Measurements from ENCODE around the gene TENT4A.

Gene TENT4A

DNA sequence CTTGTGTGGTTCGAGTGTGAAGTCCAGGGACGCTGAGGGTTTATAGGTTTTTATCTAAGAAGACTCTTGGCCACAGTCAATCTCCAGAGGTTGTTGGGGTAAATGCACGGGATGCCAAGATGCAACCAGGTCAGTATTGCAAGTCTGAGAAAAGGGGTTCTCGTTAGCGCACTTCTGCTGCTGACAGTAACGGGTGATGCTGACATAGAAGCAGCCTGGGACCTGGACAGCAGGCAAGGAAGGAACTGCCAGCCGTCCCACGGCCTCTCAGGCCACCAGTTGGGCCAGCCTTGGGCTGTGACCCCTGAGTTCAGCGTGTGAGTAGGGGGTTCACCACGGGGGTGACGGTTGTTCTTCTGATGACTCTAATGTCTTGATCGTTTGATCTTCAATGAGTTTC, 39.0 kb downstream of the TENT4A start:
- no peaks in the 10 kb centered on the region for H3K4me1 ChIP-seq (ENCODE audit: insufficient read depth, low read length)
- H3K36me3 ChIP-seq (ENCODE audit: insufficient read depth, low read length): peaks cover 98% of the 10 kb centered on the region
- no peaks in the 10 kb centered on the region for H3K27me3 ChIP-seq (ENCODE audit: insufficient read depth, low read length, poor library complexity)
- no peak overlapping the region for H2AFZ ChIP-seq (ENCODE audit: low read depth, low read length)
- ATAC-seq (ENCODE audit: insufficient read depth, low read depth): no peak
- TF ChIP-seq CTCF (IDR thresholded peaks at IDR 0.05; ENCODE audit: borderline replicate concordance, extremely low read depth, low read length, poor library complexity, severe bottlenecking) (no peak), EZH2 (IDR thresholded peaks at IDR 0.05; ENCODE audit: borderline replicate concordance, low read depth, low read length, severe bottlenecking) (no peak)
- no peak overlapping the region for H3K27ac ChIP-seq (ENCODE audit: low read length)
- no peaks in the 10 kb centered on the region for H3K9me3 ChIP-seq (ENCODE audit: insufficient read depth, low read length, severe bottlenecking)
- no peak for DNase-seq
- no peak overlapping the region for H3K9ac ChIP-seq (ENCODE audit: low read depth, low read length)
- peaks cover 65% of the 10 kb centered on the region for H4K20me1 ChIP-seq (ENCODE audit: insufficient read depth, low read length)
- H3K79me2 ChIP-seq (ENCODE audit: insufficient read depth, low read length): peaks cover 40% of the 10 kb centered on the region
- H3K4me2 ChIP-seq (ENCODE audit: insufficient read depth, low read length): no peak overlapping the region
- no peak overlapping the region for H3K4me3 ChIP-seq (ENCODE audit: low read depth in 1 of 2, low read length in 2 of 2)

GRCh38 chr5:6752782-6753181, 39.5 kb downstream of the TENT4A start:
- Histone ChIP-seq H3K27me3 (ENCODE audit: insufficient read depth, low read length, poor library complexity) (no peaks in the 10 kb centered on the region), H2AFZ (ENCODE audit: low read depth, low read length) (no peak overlapping the region), H3K79me2 (ENCODE audit: insufficient read depth, low read length) (peaks cover 34% of the 10 kb centered on the region), H3K27ac (ENCODE audit: low read length) (no peak overlapping the region), H3K9me3 (ENCODE audit: insufficient read depth, low read length, severe bottlenecking) (no peaks in the 10 kb centered on the region), H3K9ac (ENCODE audit: low read depth, low read length) (no peak overlapping the region), H3K4me2 (ENCODE audit: insufficient read depth, low read length) (no peak overlapping the region), H4K20me1 (ENCODE audit: insufficient read depth, low read length) (peaks cover 61% of the 10 kb centered on the region), H3K4me1 (ENCODE audit: insufficient read depth, low read length) (no peaks in the 10 kb centered on the region), H3K36me3 (ENCODE audit: insufficient read depth, low read length) (peaks cover 98% of the 10 kb centered on the region), H3K4me3 (ENCODE audit: low read depth in 1 of 2, low read length in 2 of 2) (no peak overlapping the region)
- TF ChIP-seq EZH2 (IDR thresholded peaks at IDR 0.05; ENCODE audit: borderline replicate concordance, low read depth, low read length, severe bottlenecking) (no peak), CTCF (IDR thresholded peaks at IDR 0.05; ENCODE audit: borderline replicate concordance, extremely low read depth, low read length, poor library complexity, severe bottlenecking) (no peak)
- ATAC-seq (ENCODE audit: insufficient read depth, low read depth) (no peak), DNase-seq (no peak)

DNA sequence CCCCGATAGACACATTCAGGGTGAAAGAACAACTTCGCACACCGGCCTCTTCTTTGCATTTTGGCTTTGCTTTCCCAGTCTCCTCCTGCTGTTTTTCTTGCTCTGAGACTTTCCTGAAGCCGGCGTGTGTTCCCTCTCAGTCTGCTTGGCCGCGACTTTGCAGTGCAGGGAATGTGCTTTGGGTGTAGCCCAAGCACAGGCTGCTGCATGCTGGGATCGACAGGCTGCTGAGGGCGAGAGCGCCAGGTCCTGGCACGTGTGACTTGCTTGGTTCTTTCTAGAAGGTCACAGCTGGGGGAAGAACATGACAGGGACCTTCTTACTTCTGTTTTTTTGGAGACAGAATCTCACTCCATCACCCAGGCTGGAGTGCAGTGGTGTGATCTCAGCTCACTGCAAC, 40.6 kb downstream of the TENT4A start:
- TF ChIP-seq CTCF (IDR thresholded peaks at IDR 0.05; ENCODE audit: borderline replicate concordance, extremely low read depth, low read length, poor library complexity, severe bottlenecking) (no peak), EZH2 (IDR thresholded peaks at IDR 0.05; ENCODE audit: borderline replicate concordance, low read depth, low read length, severe bottlenecking) (no peak)

GRCh38 chr5:6754766-6755165, 41.5 kb downstream of the TENT4A start:
- ATAC-seq (ENCODE audit: insufficient read depth, low read depth) (no peak), DNase-seq (no peak)
- Histone ChIP-seq H3K27me3 (ENCODE audit: insufficient read depth, low read length, poor library complexity) (no peaks in the 10 kb centered on the region), H3K4me2 (ENCODE audit: insufficient read depth, low read length) (no peak overlapping the region), H4K20me1 (ENCODE audit: insufficient read depth, low read length) (peaks cover 45% of the 10 kb centered on the region), H3K4me1 (ENCODE audit: insufficient read depth, low read length) (no peaks in the 10 kb centered on the region), H3K27ac (ENCODE audit: low read length) (no peak overlapping the region), H3K79me2 (ENCODE audit: insufficient read depth, low read length) (peaks cover 20% of the 10 kb centered on the region; the same call in 1 of the 2 replicates), H3K9ac (ENCODE audit: low read depth, low read length) (no peak overlapping the region), H3K4me3 (ENCODE audit: low read depth in 1 of 2, low read length in 2 of 2) (no peak overlapping the region), H3K36me3 (ENCODE audit: insufficient read depth, low read length) (peaks cover 93% of the 10 kb centered on the region), H2AFZ (ENCODE audit: low read depth, low read length) (no peak overlapping the region), H3K9me3 (ENCODE audit: insufficient read depth, low read length, severe bottlenecking) (no peaks in the 10 kb centered on the region)
- TF ChIP-seq EZH2 (IDR thresholded peaks at IDR 0.05; ENCODE audit: borderline replicate concordance, low read depth, low read length, severe bottlenecking): no peak
- TF ChIP-seq CTCF (IDR thresholded peaks at IDR 0.05; ENCODE audit: borderline replicate concordance, extremely low read depth, low read length, poor library complexity, severe bottlenecking): no peak

More for the DNA sequence above, 40.6 kb downstream of the TENT4A start:
- Histone ChIP-seq H3K27me3 (ENCODE audit: insufficient read depth, low read length, poor library complexity) (no peaks in the 10 kb centered on the region), H3K79me2 (ENCODE audit: insufficient read depth, low read length) (peaks cover 24% of the 10 kb centered on the region), H4K20me1 (ENCODE audit: insufficient read depth, low read length) (peaks cover 51% of the 10 kb centered on the region), H2AFZ (ENCODE audit: low read depth, low read length) (no peak overlapping the region), H3K4me2 (ENCODE audit: insufficient read depth, low read length) (no peak overlapping the region), H3K9ac (ENCODE audit: low read depth, low read length) (no peak overlapping the region), H3K4me3 (ENCODE audit: low read depth in 1 of 2, low read length in 2 of 2) (no peak overlapping the region), H3K4me1 (ENCODE audit: insufficient read depth, low read length) (no peaks in the 10 kb centered on the region), H3K9me3 (ENCODE audit: insufficient read depth, low read length, severe bottlenecking) (no peaks in the 10 kb centered on the region), H3K36me3 (ENCODE audit: insufficient read depth, low read length) (peaks cover 98% of the 10 kb centered on the region), H3K27ac (ENCODE audit: low read length) (no peak overlapping the region)
- no peak for ATAC-seq (ENCODE audit: insufficient read depth, low read depth)
- no peak for DNase-seq

Measured in DND-41 (cell line).